Amniotic epithelial cell (primary cell): ENCODE results near the gene RASAL2.
"Not testable (repeated sequence)": the region's sequence is repeated elsewhere in the genome, so short reads cannot be mapped to it uniquely, and the experiment has no call there.

Experiments used
- DNase-seq: peaks from one replicate; pipeline ENCODE4 v3.0.0-alpha.2; 2010; ENCODE audit warnings: low read depth

The RASAL2 gene

GRCh38 chr1:178119628-178120027 lies 25.7 kb downstream of the RASAL2 start:
- DNase-seq: no peak

DNA sequence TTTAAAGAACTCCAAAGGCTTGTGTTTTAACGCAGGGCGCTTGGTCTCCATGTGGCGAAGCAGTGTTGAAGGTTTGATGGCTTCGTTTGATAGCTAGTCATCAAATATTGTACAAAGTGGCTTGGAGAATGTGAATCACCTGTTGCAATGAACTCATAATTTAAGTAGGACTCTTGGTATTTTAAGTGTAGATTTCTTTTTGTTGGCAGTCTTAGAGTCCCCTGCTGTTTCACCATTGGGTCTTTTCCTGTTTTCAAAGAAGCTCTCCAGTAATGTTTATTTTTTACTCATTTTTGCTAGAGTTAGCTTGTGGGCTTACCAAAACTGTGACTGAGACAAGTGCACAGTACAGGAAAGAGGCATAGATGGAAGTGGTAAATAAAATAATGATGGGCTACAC lies 26.2 kb downstream of the RASAL2 start:
- DNase-seq: no peak

DNA sequence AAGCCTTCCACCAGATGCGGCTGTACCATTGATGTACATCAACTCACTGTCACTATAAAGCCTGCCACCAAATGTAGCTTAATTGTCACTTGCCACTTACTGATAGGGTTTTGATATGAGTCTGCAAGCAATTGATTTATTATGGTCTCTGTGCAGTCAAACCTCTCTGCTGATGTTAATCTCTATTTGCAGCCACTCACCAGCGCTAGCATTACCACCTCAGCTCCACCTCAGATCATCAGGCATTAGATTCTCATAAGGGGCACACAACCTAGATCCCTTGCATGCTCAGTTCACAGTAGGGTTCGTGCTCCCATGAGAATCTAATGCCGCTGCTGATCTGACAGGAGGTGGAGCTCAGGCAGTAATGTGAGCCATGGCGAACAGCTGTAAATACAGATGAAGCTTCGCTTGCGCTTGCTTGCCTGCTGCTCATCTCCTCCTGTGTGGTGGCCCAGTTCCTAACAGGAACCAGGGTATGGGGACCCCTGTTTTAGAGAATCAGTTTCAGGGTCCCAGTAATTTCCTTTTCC lies 26.7 kb downstream of the RASAL2 start:
- DNase-seq: not testable (repeated sequence)

DNA sequence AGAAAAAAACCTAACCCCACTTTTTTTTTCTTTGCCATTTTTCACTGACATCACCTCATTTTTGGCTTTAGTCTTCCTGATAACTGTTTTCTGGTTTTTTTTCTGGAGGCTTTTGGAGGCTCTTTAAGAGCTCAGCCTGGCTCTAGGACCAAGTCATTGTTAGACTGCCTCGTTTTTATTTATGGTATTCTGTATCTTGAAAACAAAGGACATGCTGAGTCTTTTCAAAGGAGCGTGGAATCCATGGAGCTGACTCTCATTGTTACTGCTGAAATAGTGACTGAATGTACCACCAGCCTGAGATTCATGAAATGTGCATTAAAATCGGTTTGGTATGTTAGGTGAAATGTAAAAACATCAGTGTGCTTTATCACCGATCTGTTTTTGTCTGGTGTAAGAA lies 28.0 kb downstream of the RASAL2 start:
- DNase-seq: no peak

- peak; percentile 27 for DNase-seq
Observed at GRCh38 chr1:178122283-178122682, 28.4 kb downstream of the RASAL2 start.

GRCh38 chr1:178124115-178124514 lies 30.2 kb downstream of the RASAL2 start:
- no peak for DNase-seq

- DNase-seq: peak; percentile 34
Observed at GRCh38 chr1:178126261-178126660, 32.4 kb downstream of the RASAL2 start.

GRCh38 chr1:178126741-178127185 lies 32.9 kb downstream of the RASAL2 start:
- DNase-seq: peak; percentile 93

- no peak for DNase-seq
Observed at GRCh38 chr1:178127482-178128191, 33.7 kb downstream of the RASAL2 start.

DNA sequence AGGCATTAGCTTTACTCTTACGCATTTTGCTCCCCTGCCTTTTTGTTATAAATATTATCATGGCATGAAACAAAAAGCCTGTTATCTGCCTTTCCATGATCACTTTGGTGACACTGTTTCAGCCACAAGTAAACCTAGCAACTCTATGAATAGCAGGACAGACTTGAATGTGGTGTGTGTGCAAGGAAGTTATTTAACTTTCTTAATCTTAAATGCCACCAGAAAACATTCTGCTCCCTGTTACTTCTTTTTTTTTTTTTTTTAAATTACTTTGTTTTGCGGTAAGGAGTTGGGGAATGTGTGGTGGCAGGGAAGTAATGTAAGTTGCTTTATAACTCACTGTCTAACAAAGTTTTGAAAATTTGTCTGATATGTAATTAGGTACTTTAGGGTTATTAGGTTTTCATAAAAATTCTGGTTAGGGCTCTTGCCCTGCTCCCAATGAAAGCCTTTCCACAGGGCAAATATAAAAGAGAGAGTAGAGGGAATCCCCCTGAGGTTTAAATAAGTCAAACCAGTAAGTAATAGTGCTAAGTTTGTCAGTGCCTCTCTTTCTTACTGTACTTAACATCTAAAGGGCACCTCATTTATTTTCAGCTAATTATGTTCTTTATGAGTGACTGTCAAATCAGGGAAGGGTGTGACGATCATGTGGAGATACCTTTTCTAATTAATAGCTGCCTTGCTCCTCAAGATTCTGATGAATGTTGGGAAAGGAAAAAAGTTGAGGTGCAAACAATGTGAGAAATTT lies 39.5 kb downstream of the RASAL2 start:
- no peak for DNase-seq

- DNase-seq: peak; percentile 91
Observed at GRCh38 chr1:178134061-178134460, 40.2 kb downstream of the RASAL2 start.

DNA sequence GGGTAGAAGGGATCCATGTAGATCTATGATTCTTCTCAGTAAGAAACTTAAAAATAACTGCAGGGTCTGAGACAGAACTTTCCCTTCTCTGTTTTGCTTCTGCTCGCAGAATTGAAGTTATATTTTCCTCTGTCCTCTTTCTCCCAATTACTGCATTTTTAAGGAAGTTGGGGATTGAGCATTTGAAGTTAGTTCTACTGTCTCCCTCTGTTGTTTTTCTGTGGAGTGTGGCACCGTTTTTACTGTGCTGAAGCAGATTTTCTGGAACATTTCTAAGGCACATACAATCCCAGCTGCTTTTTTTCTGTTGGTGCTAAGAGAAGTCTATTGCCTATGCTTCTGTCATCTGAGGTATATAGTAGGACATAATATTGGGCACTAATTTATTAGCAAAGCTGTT lies 43.3 kb downstream of the RASAL2 start:
- DNase-seq: no peak

DNA sequence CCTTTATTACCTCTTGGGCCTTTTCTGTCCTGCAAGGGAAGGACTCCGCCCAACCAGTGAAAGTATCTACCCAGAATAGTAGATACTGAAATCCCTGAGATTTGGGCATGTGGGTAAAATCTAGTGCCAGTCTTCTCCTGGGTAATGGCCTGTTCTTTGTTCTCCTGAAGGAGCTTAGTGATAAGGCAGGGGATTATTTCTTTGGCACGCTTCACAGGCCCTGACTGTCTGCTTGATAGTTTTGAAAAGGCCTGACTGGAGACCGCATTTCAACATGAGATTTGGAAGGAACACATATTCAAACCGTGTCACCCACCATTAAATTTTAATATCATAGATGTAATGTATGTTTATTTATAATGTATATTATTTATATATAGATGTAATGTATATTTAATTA lies 48.9 kb downstream of the RASAL2 start:
- DNase-seq: peak; percentile 63

DNA sequence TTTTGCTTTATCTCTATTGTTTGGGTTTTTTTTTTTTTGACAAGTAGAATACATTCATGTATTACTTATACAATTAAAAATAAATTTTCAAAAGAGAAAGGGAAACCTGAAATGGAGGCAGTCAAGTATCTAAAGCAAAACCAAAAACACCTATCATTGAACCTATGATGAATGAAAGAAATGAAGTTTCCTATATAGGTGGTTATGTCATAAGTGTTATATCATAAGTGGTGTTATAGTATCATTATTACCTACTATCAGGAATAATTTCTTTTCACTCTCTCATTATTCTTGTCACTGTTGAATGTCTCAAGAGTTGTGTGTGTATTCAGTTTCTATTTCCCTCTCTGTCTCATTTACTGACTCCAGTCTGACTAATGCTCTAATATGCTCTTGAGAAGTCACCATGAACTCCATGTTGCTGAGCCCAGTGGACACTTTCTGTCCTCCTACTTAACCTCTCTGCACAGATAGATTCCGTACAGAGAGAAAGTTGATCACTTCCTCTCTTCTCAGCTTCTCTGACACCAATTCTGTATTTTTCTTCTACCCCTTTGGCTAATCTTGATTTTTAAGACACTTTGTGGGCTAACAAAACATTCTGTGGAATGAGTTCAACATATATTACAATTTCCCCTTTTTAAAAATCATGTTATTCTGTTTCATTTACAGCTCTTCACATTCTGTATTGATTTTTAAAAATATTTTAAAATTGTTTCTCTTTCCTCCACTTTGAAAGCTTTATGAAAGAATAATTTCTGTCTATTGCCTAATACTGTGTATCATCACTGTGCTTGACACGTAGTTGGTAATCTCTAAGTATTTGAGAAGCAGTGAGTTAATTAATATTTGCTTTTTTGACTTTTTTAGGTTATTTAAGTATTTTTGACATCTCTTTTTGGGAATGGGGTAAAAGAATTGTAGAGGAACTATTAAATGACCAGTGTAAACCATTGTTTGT lies 50.1 kb downstream of the RASAL2 start:
- peak; percentile 50 for DNase-seq

- DNase-seq: no peak
Observed at GRCh38 chr1:178145605-178146004, 51.7 kb downstream of the RASAL2 start.

- no peak for DNase-seq
Observed at GRCh38 chr1:178146436-178146835, 52.5 kb downstream of the RASAL2 start.

GRCh38 chr1:178150610-178151009 lies 56.7 kb downstream of the RASAL2 start:
- no peak for DNase-seq

- no peak for DNase-seq
Observed at GRCh38 chr1:178151831-178152230, 57.9 kb downstream of the RASAL2 start.

GRCh38 chr1:178155481-178156255 lies 61.8 kb downstream of the RASAL2 start:
- DNase-seq: peak; percentile 45

GRCh38 chr1:178160736-178161475 lies 67.0 kb downstream of the RASAL2 start:
- no peak for DNase-seq

DNA sequence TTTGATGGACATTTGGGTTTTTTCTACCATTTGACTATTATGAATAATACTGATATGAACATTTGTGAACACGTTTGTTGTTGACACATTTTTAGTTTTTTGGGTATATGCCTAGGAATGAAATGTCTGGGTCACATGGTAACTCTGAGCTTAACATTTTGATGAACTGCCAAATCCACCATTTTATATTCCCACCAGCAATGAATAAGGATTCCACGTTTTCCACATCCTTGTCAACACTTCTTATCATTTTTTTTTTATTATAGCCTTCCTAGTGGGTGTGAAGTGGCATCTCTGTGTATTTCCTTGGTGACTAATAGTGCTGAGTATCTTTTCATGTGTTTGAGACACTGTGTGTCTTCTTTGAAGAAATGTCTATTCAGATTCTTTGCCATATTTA lies 67.6 kb downstream of the RASAL2 start:
- DNase-seq: peak; percentile 64
